Measurements from ENCODE around the gene IQGAP1. TPM values are rescaled to one million over a fixed set of nuclear protein-coding genes. Genes with fewer than 3 reads are reported as not detected.
A peak's percentile ranks its signal among the peaks of the same experiment; 100 is the strongest.
"Not testable (repeated sequence)": the region's sequence is repeated elsewhere in the genome, so short reads cannot be mapped to it uniquely, and the experiment has no call there.

IQGAP1 gene
- total RNA-seq, 1 donor from 2014 or later = 99.1 TPM

- intact Hi-C loops (cut with DNase I) = loop anchor here (5.0 kb wide), 1 partner anchor 123 kb away; no protein-coding TSS in a partner anchor
- Histone ChIP-seq H3K27ac (peak overlapping the region; percentile 27 to 66), H3K4me1 (peaks cover 9 to 18% of the 10 kb centered on the region in 2 donors), H3K9me3 (no peaks in the 10 kb centered on the region), H3K4me3 (no peak overlapping the region), H3K36me3 (no peaks in the 10 kb centered on the region), H3K27me3 (no peaks in the 10 kb centered on the region)
- TF ChIP-seq CTCF (IDR thresholded peaks at IDR 0.05) = no peak
- no peak for DNase-seq (ENCODE audit: low spot score in 2 of 2)
These were observed 43.4 kb upstream of the IQGAP1 start for GRCh38 chr15:90344662-90345061.

GRCh38 chr15:90345857-90346256, 42.2 kb upstream of the IQGAP1 start:
- Histone ChIP-seq H3K4me3 (no peak overlapping the region), H3K27me3 (no peaks in the 10 kb centered on the region), H3K27ac (no peak overlapping the region), H3K9me3 (no peaks in the 10 kb centered on the region), H3K4me1 (peaks cover 9 to 18% of the 10 kb centered on the region in 2 donors), H3K36me3 (no peaks in the 10 kb centered on the region)
- no peak for TF ChIP-seq CTCF (IDR thresholded peaks at IDR 0.05)
- DNase-seq (ENCODE audit: low spot score in 2 of 2) = no peak
- intact Hi-C loops (cut with DNase I) = no loop called here

- intact Hi-C loops (cut with DNase I); H3K4me3 ChIP-seq; H3K27ac ChIP-seq; DNase-seq (ENCODE audit: low spot score in 2 of 2); H3K9me3 ChIP-seq; H3K27me3 ChIP-seq; H3K36me3 ChIP-seq: not testable (repeated sequence)
- H3K4me1 ChIP-seq = peaks cover 3 to 13% of the 10 kb centered on the region in 2 donors
These were observed 40.5 kb upstream of the IQGAP1 start for GRCh38 chr15:90347431-90348065.

DNA sequence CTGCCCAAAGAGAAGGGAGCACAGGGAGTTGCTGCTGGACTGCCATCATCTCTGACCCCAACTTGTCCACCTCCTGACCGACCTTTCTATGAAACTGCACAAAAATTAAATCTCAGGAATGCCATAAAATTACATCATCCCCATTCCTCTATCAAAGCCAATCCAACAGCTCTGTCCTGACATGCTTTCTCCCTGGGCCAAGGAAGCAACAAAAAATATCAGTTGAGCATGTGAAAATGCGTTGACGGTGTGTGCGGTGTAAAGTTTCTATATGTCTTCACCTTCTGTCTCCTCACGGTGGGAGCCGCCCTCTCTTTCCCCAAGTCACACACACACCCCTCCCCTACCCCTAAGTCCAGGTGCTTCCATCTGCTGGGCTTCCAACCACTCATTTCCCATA, 39.6 kb upstream of the IQGAP1 start:
- no peak overlapping the region for H3K27ac ChIP-seq
- H3K4me3 ChIP-seq = no peak overlapping the region
- no peaks in the 10 kb centered on the region for H3K36me3 ChIP-seq
- DNase-seq (ENCODE audit: low spot score in 2 of 2) = no peak
- H3K4me1 ChIP-seq = peaks cover 0 to 5% of the 10 kb centered on the region in 2 donors
- no peaks in the 10 kb centered on the region for H3K9me3 ChIP-seq
- no peaks in the 10 kb centered on the region for H3K27me3 ChIP-seq
- no peak for TF ChIP-seq CTCF (IDR thresholded peaks at IDR 0.05)
- intact Hi-C loops (cut with DNase I) = no loop called here

DNA sequence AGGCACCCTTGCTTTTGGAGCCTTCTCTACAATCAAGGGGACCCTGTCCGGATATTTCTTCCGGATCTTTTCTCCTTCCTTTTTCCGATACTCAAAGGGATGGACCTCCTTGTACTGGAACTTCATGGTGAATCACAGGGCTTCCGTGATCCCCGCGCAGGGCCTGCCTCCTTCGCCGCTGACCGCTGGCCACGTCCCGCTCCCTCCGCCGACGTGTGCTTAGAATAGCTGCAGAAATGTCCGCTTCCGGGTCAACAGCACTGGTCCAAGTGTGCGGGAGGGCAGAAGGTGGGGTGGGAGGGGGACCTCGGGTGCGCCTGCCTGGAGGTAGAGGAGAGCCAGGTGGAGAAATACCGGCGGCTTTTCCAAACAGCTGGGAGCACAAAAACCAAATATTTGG, 39.0 kb upstream of the IQGAP1 start:
- intact Hi-C loops (cut with DNase I) = no loop called here
- no peak for TF ChIP-seq CTCF (IDR thresholded peaks at IDR 0.05)
- H3K9me3 ChIP-seq = no peaks in the 10 kb centered on the region
- no peaks in the 10 kb centered on the region for H3K27me3 ChIP-seq
- H3K27ac ChIP-seq = no peak overlapping the region
- no peak overlapping the region for H3K4me3 ChIP-seq
- no peak for DNase-seq (ENCODE audit: low spot score in 2 of 2)
- H3K4me1 ChIP-seq = no peaks in the 10 kb centered on the region
- no peaks in the 10 kb centered on the region for H3K36me3 ChIP-seq

DNA sequence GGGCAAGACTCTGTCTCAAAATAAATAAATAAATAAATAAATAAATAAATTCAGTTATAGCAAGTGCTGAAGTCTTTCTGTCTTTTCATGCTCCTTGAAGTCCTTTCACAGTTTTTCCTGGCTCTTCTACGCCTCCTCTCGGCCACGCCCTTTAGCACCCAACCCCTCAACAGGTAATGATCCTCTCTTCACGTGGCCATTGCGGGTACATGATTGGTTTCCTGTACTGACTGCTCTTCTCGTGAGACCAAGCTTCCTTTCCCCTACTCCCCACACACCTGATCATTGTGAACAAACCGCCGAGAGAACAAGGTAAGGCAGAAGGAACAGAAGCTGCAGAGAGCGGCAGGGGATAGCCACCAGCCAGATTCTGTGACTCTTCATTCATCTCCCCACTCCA, 38.2 kb upstream of the IQGAP1 start:
- no peaks in the 10 kb centered on the region for H3K36me3 ChIP-seq
- DNase-seq (ENCODE audit: low spot score in 2 of 2) = no peak
- H3K4me3 ChIP-seq = no peak overlapping the region
- H3K27me3 ChIP-seq = no peaks in the 10 kb centered on the region
- H3K27ac ChIP-seq = no peak overlapping the region
- intact Hi-C loops (cut with DNase I) = loop anchor here (5.0 kb wide), 1 partner anchor 52 kb away; no protein-coding TSS in a partner anchor
- H3K4me1 ChIP-seq = no peaks in the 10 kb centered on the region
- no peak for TF ChIP-seq CTCF (IDR thresholded peaks at IDR 0.05)
- H3K9me3 ChIP-seq = no peaks in the 10 kb centered on the region

All from ascending aorta (tissue), 2 donors.